ENCODE results near the gene SZRD1.
A peak's percentile ranks its signal among the peaks of the same experiment; 100 is the strongest.
"Not testable (repeated sequence)": the region's sequence is repeated elsewhere in the genome, so short reads cannot be mapped to it uniquely, and the experiment has no call there.

SZRD1 gene

GRCh38 chr1:16366722-16367257 is at the start of gene SZRD1:
Gene SZRD1 (plus strand): TSS chr1:16367242. CDS start chr1:16367258, 16 bp downstream.
- DNase-seq: peak; percentile 90 to 97

- no peak for DNase-seq
These were observed 48.5 kb upstream of the SZRD1 start for GRCh38 chr1:16318555-16318954.

GRCh38 chr1:16321176-16321867 is 45.7 kb upstream of the SZRD1 start:
- no peak for DNase-seq

- DNase-seq: no peak
These were observed 42.6 kb upstream of the SZRD1 start for GRCh38 chr1:16324456-16324890.

- no peak for DNase-seq
These were observed 40.1 kb upstream of the SZRD1 start for GRCh38 chr1:16326833-16327404.

GRCh38 chr1:16334655-16335340 is 32.2 kb upstream of the SZRD1 start:
- no peak for DNase-seq

- DNase-seq: no peak
These were observed 28.1 kb upstream of the SZRD1 start for GRCh38 chr1:16338961-16339360.

- no peak for DNase-seq
These were observed 26.4 kb upstream of the SZRD1 start for GRCh38 chr1:16340673-16341072.

GRCh38 chr1:16342331-16343062 is 24.5 kb upstream of the SZRD1 start:
- no peak for DNase-seq

- DNase-seq: not testable (repeated sequence)
These were observed 23.8 kb upstream of the SZRD1 start for GRCh38 chr1:16343276-16343675.

GRCh38 chr1:16348414-16349182 is 18.4 kb upstream of the SZRD1 start:
- DNase-seq: no peak

GRCh38 chr1:16349847-16350406 is 17.1 kb upstream of the SZRD1 start:
- DNase-seq: no peak

GRCh38 chr1:16351456-16351993 is 15.5 kb upstream of the SZRD1 start:
- DNase-seq: no peak

GRCh38 chr1:16351994-16352841 is 14.8 kb upstream of the SZRD1 start, which contains the start of gene FBXO42:
Gene FBXO42 (minus strand): TSS chr1:16352480. CDS start chr1:16315418, 37,062 bp downstream.
- peak; percentile 88 to 91 for DNase-seq

- no peak for DNase-seq
These were observed 14.1 kb upstream of the SZRD1 start for GRCh38 chr1:16352842-16353535.

GRCh38 chr1:16354619-16355018 is 12.4 kb upstream of the SZRD1 start:
- no peak for DNase-seq

- DNase-seq: no peak
These were observed 10.2 kb upstream of the SZRD1 start for GRCh38 chr1:16356867-16357266.

GRCh38 chr1:16365146-16365498 is 1.9 kb upstream of the SZRD1 start:
- not testable (repeated sequence) for DNase-seq

GRCh38 chr1:16367258-16367967 is 371 bp downstream of the SZRD1 start:
- DNase-seq: peak; percentile 84 to 87

All from stimulated activated CD4-positive, alpha-beta T cell treated with anti-CD3 and anti-CD28 coated beads, Interleukin-4, amount 100 ng/mL, for 4 hours (primary cell).